ENCODE measurements around the gene PBRM1. TPM values are rescaled to one million over a fixed set of nuclear protein-coding genes. Genes with fewer than 3 reads are reported as not detected.

The PBRM1 gene
- total and polyA plus RNA-seq, 2 of the 8 experiments (the other 6 are each of a cell fraction or from before 2014, with no cell fraction given) = 19.3 to 65.8 TPM

DNA sequence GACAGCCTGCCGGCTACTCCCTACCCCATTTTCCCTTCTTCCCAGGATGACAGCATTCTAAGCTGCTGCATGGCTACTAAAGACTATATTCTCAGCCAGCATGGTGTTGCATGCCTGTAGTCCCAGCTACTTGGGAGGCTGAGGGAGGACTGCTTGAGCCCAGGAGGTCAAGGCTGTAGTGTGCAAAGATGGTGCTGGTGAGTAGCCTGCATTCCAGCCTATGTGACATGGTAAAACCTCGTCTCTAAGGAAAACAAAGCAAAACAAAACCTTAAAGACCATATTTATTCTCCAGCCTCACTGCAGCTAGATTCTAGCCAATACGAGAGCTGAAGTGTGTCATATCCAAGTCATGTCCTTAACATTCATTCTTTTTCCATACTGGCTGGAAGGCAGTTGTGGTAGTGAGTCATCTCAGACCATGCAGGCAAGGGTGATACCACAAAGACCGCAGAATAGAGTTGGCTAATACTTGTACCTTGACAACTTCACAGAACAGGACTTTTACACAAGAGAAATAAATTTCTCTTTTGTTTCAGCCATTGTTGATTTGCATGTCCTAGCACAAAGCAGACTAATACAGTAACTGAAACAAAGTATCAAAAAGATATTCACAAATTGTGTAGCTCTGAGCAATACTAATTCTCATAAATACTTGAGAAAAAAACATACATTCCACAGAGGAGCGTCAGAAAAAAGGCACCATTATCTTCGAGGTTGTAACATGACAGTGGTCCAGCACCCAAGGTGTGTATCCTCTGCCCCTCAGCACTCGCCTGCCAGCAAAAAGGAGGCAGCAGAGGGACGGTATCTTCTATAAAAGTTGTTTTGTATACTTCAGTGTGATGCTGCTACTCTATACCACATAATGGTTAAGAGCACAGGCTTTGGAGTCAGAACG is 14.8 kb downstream of the PBRM1 start (continued):
- TF ChIP-seq, protein P1, sequence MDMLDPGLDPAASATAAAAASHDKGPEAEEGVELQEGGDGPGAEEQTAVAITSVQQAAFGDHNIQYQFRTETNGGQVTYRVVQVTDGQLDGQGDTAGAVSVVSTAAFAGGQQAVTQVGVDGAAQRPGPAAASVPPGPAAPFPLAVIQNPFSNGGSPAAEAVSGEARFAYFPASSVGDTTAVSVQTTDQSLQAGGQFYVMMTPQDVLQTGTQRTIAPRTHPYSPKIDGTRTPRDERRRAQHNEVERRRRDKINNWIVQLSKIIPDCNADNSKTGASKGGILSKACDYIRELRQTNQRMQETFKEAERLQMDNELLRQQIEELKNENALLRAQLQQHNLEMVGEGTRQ (IDR thresholded peaks at IDR 0.05; ENCODE audit: low read length) = no peak
- TF ChIP-seq TAF1 (IDR thresholded peaks at IDR 0.05; ENCODE audit: low read depth, low read length) = no peak
- TF ChIP-seq, protein P2, sequence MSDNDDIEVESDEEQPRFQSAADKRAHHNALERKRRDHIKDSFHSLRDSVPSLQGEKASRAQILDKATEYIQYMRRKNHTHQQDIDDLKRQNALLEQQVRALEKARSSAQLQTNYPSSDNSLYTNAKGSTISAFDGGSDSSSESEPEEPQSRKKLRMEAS (IDR thresholded peaks at IDR 0.05) = no peak

Measured in H1 (cell line).